Activated T-cell treated with anti-CD3 and anti-CD28 coated beads for 48 hours (primary cell): ENCODE results near the gene GINS1.

Experiments used
- DNase-seq: peaks from one replicate; pipeline ENCODE4 v3.0.0-alpha.2; 2020; ENCODE audit warnings: low read depth

The GINS1 gene

DNA sequence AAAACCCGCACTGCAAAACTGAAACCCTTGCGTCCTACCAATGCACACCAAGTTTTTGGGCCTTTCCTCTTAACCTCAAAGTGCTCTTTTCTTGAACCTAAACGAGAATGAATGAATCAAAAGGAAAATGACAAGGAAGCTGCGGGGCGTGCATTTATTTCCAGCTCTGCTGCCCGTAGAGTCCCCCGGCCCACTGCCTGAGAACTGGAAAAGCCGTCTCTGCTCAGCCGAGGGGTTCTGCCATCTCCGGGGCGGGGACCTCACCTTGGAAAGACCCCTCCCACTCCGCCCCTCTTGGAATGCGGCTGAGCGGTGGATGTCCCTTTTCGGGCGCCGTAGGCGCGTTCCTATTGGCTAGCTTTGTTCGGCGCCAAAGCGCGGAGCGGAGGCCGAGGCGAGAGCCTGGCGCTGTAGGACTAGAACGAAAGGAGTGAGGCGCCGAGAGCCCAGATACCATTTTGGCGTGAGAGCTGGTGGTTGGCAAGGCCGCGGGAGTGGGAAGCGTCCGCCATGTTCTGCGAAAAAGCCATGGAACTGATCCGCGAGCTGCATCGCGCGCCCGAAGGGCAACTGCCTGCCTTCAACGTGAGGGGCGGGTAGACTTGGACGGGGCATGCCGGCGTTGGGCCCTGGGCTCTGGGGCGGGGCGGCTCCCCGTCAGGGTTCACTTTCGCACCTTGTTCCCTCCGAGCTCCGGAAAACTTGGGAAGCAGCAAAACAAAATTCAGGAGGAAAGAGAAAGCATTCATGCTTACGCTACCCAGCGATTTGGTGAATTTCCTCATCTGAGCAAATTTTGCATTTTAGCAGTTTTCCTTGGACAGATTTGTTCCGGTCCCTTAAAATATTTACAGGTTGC is at the start of gene GINS1:
Gene GINS1, plus strand, starts transcription at position 363 of the 859 bp plus-strand sequence. Its CDS starts 148 bp downstream, at position 511.
- DNase-seq: peak; percentile 87

- DNase-seq: no peak
Observed at GRCh38 chr20:25360631-25361286, 46.7 kb upstream of the GINS1 start.

GRCh38 chr20:25361287-25361683 is 46.2 kb upstream of the GINS1 start:
- DNase-seq: no peak

DNA sequence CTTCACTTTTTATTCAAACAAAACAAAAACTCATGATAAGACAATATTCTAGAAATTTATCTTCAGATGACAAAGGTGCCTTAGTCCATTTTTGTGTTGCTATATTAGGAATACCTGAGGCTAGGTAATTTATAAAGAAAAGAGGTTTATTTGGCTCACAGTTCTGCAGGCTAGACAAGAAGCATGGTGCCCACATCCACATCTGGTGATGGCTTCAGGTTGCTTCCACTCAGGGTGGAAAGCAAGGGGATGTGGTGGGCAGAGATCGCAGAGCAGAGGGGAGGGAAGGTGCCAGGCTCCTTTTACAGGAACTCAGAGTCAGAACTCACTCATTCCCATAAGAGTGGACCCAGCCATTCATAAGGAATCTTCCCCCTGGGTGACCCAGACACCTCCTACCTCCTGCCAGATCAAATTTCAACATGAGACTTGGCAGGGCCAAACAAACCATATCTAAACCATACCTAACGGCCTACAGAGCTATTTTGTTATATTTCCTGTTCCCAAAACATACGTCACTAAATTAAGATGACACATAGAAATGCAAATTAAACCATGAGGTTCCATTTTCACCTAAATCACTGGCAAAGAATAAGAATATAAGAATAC is 43.2 kb upstream of the GINS1 start:
- DNase-seq: no peak

GRCh38 chr20:25364879-25365699 is 42.4 kb upstream of the GINS1 start:
- no peak for DNase-seq

DNA sequence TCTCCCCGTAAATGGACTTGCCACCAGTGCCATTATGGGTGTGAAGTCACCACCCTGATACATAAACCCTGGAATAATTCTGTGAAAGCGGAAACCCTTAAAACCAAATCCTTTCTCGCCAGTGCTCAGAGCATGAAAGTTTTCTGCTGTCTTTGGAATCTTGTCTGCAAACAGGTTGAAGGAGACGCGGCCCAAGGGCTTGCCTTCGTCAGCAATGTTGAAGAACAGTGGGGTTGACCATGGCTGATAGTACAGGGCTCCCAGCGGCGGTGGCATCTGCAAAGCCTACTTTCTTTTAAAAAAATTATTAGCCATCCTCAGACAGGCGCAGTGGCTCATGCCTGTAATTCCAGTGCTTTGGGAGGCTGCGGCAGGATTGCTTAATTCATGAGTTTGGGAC is 38.9 kb upstream of the GINS1 start:
- no peak for DNase-seq

DNA sequence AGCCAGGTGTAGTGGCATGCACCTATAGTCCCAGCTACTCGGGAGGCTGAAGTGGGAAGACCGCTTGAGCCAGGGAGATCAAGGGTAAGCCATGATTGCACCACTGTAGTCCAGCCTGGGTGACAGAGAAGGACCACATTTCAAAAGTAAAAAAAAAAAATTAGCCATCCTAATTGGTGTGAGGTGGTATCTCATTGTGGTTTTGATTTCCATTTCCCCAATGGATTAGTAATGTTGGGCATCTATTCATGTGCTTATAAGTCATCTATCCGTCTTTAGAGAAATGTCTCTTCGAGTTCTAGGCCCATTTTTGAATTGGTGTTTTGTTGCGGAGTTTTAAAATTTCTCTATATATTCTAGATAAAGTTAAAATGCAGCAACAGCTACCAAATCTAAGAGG is 38.5 kb upstream of the GINS1 start:
- no peak for DNase-seq

GRCh38 chr20:25369529-25369928 is 37.9 kb upstream of the GINS1 start:
- no peak for DNase-seq

- DNase-seq: no peak
Observed at GRCh38 chr20:25369971-25370370, 37.5 kb upstream of the GINS1 start.

DNA sequence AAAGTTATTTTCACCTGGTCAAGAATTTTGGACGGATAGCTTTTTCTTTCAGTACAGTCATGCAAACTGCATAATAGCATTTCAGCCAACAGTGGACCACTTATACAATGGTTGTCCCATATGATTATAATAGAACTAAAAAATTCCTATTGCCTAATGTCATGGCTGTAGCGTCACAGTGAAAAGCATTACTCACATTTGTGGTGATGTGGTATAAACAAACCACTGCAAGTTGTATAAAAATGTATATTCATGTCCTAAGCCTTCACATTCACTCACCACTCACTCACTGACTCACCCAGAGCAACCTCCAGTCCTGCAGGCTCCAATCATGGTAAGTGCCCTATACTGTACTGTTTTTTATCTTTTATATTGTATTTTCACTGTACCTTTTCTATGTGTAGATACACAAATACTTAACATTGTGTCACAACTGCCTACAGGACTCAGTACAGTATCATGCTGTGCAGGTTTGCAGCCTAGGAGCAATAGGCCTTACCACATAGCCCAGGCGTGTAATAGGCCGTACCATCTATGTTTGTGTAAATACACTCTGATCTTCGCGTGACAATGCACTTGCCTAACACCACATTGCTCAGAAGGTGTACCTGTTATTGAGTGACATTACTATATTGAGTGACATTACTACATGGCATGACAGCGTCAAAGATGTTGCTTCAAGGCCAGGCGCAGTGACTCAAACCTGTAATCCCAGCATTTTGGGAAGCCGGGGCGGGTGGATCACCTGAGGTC is 34.7 kb upstream of the GINS1 start:
- no peak for DNase-seq

GRCh38 chr20:25374842-25375241 is 32.6 kb upstream of the GINS1 start:
- no peak for DNase-seq

GRCh38 chr20:25376236-25376635 is 31.2 kb upstream of the GINS1 start:
- DNase-seq: no peak

GRCh38 chr20:25376886-25377285 is 30.6 kb upstream of the GINS1 start:
- DNase-seq: no peak

DNA sequence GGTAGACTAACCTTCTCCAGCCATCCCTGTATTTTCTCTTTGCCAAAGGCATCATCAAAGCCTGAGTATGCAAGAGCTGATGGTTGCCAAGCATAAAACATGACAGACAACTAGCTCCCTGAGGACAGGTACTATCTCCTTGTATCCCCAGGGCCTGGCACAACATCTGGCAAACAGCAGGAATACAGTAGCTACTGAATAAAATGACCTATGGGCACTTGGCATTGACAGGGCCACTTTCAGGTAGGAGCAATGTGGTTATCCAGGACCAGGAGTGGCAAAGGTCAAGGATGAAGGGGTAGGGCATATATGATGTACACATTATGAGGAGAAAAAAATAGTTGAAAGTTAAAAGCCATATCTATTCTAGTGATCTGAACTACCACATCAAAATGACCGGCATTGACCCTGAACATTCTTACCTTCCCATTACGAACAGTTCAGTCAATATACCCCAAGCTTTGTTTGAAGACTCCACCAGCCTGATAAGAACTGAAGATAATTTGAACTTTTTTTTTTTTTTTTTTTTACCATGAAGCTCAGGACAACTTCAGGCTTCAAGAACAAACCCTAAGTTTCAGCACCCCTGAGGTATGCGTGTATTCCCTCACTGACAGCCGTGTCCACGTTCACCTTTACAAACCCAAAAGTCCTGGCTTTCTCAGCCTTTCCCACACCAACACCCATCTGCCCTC is 29.1 kb upstream of the GINS1 start:
- DNase-seq: no peak

DNA sequence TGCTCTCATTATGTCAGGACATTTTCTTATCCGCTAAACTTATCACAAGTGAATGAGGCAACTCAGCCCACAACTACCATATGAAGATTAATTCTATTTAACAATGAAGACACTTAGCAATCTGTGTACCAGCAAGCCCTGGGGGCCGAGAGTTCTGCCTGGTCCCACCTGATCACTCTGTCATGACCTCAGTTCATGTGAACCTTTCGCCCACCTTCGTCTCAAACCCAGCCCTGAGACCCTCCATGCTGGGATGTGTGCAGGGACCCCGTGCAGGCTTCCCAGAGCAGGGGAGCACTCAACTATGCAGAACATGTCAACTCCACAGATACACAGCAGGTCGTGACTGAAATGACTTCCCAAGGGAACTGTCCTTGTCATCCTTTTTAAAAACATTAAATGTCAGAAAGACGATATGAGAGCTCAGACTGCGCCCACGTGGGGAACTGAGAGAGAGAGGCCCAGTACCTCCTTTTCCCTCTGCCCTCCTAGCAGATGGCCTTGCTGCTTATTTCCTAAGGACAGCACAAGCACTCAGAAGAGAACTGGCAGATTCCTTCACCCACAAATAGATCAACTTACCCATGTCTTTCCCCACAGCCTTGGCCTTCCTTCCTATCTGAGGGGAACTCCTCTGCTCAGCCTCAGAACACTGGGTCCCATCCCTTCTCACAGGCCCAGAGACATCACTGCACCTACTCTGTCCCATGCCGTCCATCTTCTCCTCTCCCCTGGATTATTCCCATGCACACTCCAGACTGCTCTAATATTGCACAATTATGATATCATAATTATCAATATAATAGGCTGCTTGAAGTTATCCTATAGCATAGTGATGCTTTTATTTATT is 28.4 kb upstream of the GINS1 start:
- no peak for DNase-seq

- no peak for DNase-seq
Observed at GRCh38 chr20:25380945-25381614, 26.4 kb upstream of the GINS1 start.

DNA sequence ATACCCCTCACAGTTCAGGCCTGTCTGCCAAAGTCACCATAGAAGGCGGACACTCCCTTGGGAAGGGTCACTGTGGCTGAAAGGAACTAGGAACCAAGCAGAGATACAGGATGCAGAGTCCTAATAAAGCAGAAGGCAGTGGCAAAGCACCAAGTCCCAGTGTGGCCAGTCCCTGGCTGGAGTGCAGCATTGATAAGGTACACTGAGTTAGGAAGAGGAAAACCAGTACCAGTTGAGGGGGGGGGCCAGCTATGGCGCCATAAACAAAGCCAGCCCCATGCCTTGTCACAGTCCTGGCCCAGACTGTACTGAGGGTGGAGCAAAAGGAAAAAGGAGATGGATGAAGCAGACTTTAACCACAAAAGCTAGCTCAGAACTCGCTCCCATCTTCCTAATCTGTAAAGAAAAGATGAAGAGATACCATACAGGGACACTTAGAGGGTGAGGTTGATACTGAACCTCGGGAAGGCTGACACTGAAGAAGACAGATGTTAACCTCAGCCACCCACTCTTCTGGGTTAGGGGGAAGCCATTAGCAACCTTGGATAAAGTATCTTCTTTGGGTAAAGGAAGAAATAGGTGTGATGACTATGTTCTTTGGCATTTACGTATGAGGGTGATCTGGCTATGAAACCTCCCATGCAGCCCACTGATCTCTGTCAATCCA is 24.6 kb upstream of the GINS1 start:
- DNase-seq: no peak

DNA sequence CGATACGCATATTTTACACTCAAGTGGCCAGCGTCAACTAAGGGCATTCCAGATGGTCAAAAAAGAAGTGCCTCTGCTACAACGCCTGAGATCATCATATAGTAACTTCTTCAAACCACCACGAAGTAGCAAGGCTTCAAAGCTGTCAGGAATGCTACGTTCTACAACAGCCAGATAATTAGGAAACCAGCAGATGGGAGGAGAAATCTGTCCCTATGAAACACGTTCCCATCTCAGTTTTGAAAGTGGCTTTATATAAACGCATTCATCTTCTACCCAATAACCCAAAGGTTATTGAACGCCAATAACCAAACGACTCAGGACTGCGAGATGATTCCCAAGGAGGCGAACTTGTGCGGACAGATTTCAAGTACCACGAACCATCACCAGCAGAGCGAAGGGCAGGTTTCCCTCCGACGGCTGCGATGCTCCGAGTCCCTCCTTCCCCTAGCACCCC is 18.0 kb upstream of the GINS1 start:
- no peak for DNase-seq
